Glomerular visceral epithelial cell (primary cell): ENCODE results near the gene ZMYND11.
"Not testable (repeated sequence)": the region's sequence is repeated elsewhere in the genome, so short reads cannot be mapped to it uniquely, and the experiment has no call there.

Source experiments
- DNase-seq: peaks from one replicate; pipeline ENCODE4 v3.0.0-alpha.2; 2016; ENCODE audit errors: extremely low spot score

Gene ZMYND11

GRCh38 chr10:132946-133898 is 2.0 kb upstream of the ZMYND11 start:
- peak; percentile 56 for DNase-seq

DNA sequence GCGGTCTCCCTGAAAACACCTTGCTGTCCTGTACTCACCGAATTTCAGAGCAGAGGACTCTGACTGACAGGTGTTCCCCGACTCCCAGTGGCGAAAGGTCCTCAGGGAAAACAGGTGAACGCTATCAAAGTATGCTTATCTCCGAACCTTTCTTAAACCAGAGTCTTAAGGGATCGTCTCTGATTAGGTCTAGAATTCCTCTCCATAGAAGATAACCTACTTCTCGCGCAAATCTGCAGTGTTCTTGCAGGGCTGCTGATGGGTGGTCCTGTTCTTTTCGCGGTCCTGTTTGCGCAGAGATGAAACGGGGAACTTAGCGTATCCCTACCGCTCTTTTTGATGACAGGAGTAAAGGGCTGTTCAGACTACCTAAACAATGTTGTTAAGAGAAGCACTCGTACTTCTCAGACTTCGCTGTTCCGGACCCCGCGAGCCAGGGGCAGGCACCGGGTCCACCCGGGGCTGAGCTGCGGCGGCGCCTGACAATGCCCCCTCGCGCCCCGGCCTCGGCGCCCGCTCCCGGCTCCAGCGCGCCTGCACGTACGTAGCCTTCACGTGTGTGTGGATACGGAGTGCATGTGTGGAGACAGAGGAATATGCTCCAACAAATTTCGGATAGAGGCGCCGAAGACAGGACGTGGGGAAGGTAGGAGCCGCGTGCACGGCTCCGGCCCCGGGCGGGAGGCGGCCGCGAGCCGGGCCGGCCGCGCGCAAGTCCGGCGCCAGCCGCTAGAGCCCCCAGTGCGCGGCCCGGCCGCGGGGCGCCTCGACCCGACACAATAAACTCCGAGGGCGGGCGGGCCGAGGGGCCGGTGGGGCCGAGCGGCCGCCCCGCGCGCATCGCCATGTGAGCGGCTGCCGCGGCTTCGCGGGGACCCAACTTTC is 766 bp upstream of the ZMYND11 start:
- DNase-seq: peak; percentile 45

GRCh38 chr10:135601-136464 is 578 bp downstream of the ZMYND11 start:
- DNase-seq: peak; percentile 58

- no peak for DNase-seq
Observed at GRCh38 chr10:136465-136762, 1.2 kb downstream of the ZMYND11 start.

DNA sequence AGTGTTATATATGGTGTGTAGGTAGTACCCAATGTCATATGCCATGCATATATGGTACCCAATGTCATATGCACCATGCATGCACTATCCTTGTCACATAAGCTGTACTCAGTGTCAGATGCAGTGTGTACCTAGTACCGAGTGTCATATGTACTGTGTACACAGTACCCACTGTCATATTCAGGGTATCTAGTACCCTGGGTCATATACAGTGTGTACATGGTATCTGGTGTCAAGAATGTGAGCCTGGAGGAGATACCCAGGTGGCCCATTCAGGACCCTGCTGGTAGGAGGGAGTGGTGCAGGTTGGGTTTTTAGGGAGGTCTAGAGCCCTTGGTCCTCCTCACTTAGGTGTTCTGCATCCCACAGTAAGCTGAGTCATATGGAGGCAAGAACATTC is 1.8 kb downstream of the ZMYND11 start:
- DNase-seq: peak; percentile 45

DNA sequence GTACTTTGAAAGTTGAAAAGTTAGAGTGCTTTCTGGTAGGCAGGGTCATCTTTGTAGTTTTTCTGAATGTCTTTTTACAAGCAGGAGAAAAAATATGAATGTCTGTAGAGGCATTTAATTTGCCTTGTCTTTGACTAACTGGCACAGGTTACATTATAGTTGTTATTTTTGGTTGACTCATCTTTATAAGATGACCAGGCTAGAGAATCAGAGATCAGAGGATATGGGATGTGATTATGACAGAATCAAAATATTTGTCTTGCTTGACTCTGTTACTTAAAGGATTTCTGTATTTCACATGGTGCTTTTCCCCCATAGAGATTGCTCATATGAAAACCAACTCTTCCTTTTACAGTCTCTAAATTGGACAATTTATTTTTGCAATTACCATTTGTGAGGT is 2.4 kb downstream of the ZMYND11 start:
- peak; percentile 20 for DNase-seq

GRCh38 chr10:142371-142770 is 7.1 kb downstream of the ZMYND11 start:
- no peak for DNase-seq

GRCh38 chr10:152915-153314 is 17.7 kb downstream of the ZMYND11 start:
- no peak for DNase-seq

GRCh38 chr10:154348-154747 is 19.1 kb downstream of the ZMYND11 start:
- no peak for DNase-seq

DNA sequence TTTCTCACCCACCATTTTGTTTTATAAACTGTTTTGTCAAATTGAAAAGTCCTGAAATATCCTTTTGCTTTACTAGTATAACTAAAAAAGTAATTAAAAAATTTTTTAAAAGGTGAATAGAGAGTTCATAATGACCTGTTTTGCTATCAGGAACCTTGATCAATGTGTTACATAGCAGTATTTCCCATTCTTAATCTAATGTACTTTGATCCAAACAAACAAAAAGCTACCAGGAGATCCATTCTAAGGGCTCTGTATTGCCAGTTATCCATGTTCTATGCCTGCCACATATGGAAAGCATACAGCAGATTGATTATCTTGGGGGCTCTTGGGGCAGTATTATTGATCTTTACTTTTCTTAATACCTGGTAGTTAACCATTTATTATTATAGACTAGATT is 32.1 kb downstream of the ZMYND11 start:
- DNase-seq: no peak

DNA sequence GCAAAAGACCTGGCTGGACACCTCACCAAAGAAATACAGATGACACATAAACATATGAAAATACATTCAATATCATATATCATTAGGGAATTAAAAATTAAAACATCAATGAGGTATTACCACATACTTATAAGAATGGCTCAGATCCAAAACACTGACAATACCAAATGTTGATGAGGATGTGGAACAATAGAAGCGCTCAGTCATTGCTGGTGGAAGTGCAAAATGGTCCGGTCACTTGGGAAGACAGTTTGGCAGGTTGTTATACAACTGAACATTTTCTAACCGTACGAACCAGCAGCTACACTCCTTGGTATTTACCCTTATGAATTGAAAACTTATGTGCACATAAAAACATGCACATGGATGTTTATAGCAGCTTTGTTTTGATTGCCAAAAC is 38.5 kb downstream of the ZMYND11 start:
- DNase-seq: no peak

GRCh38 chr10:176677-177076 is 41.4 kb downstream of the ZMYND11 start:
- DNase-seq: no peak

GRCh38 chr10:178208-178607 is 43.0 kb downstream of the ZMYND11 start:
- DNase-seq: peak; percentile 15

DNA sequence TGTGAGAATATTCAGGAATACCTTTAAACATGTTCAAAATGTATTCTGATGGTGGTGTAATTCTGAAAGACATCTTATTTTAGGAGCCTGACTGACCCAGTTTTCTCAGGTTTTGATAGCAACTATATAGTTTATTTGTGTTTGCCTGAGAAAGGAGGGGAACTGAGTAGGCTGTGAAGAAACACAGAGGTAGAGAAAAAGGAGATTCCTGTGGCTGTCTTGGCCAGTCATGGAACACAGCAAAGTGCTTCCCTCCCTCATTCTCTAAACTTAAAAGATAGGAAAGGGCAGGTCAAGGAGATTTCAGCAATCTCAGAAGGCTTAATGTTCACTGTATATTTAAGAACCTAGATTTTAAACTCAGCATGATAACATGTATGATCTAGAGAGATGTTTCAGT is 43.5 kb downstream of the ZMYND11 start:
- no peak for DNase-seq

GRCh38 chr10:182441-183201 is 47.4 kb downstream of the ZMYND11 start:
- no peak for DNase-seq

DNA sequence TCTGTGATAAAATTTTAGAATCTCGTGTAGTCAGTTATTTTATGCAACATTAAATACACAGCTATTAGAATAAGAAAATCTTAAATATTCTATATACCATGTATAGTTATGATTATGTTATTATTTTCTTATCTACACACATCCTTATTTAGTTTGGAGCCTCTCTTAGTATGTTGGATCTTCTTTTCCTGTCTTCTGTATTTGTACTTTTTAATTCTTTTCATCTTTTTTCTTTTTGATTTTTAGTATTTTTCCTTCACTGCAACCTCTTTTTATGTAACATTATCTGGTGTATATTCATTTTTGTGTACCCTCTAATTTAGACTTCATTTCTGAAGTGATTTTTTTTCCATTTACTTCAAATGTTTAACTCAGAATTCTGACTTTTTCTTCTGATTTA is 48.9 kb downstream of the ZMYND11 start:
- DNase-seq: no peak

DNA sequence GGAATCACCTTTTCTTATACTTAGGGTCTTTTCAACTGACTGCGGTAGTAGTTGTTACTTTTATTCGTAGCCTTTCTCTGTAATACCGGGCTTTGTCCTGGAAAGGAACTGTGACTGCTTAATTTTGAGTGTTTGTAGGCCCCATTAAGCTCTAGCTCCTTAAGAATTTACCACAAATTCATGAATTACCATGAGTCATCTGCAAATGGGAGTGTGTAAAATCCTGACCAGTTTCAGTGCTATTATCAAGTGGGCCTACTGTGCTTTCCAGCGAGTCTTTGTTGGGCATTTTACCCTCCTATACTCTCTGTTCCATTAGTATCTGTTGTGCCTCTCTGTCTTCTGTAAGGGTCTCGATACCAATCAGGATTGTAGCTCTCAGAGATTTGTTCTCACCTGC is 49.7 kb downstream of the ZMYND11 start:
- DNase-seq: no peak

DNA sequence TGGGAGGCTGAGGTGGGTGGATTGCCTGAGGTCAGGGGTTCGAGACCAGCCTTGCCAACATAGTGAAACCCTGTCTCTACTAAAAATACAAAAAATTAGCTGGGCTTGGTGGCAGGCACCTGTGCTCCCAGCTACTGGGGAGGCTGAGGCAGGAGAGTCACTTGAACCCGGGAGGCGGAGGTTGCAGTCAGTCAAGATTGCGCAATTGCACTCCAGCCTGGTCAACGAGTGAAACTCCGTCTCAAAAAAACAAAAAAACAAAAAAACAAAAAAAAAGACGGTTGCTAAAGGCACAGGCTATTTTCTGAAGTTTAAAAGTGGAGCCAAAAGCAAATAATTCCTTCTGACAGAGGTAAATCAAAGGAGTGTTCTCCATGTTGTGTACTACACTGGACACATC is 50.3 kb downstream of the ZMYND11 start:
- DNase-seq: not testable (repeated sequence)

DNA sequence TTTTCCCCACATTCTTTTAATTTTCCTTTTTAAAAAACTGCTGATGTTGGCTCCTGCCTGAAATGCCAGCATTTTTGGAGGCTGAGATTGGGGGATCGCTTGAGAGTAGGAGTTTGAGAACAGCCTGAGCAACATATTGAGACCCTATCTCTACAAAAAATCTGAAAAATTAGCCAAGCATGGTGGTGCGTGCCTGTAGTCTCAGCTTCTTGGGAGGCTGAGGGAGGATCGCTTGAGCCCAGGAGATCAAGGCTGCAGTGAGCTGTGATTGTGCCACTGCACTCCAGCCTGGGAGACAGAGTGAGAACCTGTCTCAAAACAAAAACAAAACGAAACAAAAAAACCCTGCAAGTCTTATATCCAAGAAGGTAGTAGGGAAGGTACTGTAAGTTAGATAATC is 51.7 kb downstream of the ZMYND11 start:
- no peak for DNase-seq

DNA sequence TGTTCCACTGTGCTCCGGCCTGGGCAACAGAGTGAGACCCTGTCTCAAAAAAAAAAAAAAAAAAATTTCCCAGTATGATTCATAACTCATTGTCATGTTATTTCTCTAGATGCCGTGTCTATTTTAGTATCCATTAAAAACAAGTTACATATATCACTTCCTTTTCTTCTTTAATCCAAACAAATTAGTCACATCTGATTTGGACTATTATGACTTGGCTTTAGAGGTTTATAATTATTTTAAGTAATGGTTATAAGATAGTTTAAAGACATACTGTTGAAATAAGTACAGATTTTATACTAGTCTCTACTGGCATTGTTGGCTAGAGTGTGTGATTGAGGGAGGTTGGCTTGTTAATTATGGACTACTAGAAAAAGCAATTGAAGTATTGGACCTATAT is 53.3 kb downstream of the ZMYND11 start:
- DNase-seq: no peak

GRCh38 chr10:190216-190615 is 55.0 kb downstream of the ZMYND11 start:
- DNase-seq: no peak
